Activated CD8-positive, alpha-beta memory T cell treated with anti-CD3 and anti-CD28 coated beads for 24 hours (primary cell): ENCODE data around the gene TSPAN9.

Source experiments
- DNase-seq: peaks from one replicate; pipeline ENCODE4 v3.0.0-alpha.2; 2020

TSPAN9 gene

GRCh38 chr12:3142386-3142785 is 65.2 kb downstream of the TSPAN9 start:
- no peak for DNase-seq

GRCh38 chr12:3144495-3144894 is 67.3 kb downstream of the TSPAN9 start:
- no peak for DNase-seq

GRCh38 chr12:3145033-3145432 is 67.9 kb downstream of the TSPAN9 start:
- DNase-seq, result no peak

GRCh38 chr12:3145546-3146310 is 68.5 kb downstream of the TSPAN9 start:
- no peak for DNase-seq

GRCh38 chr12:3147260-3147659 is 70.1 kb downstream of the TSPAN9 start:
- DNase-seq, result no peak

- DNase-seq, result no peak
These were observed 71.3 kb downstream of the TSPAN9 start for GRCh38 chr12:3148366-3149000.

- no peak for DNase-seq
These were observed 72.5 kb downstream of the TSPAN9 start for GRCh38 chr12:3149515-3150307.

- no peak for DNase-seq
These were observed 73.1 kb downstream of the TSPAN9 start for GRCh38 chr12:3150308-3150670.

- no peak for DNase-seq
These were observed 74.0 kb downstream of the TSPAN9 start for GRCh38 chr12:3150931-3151835.

- DNase-seq, result no peak
These were observed 74.9 kb downstream of the TSPAN9 start for GRCh38 chr12:3152011-3152511.

GRCh38 chr12:3152892-3153291 is 75.7 kb downstream of the TSPAN9 start:
- DNase-seq, result no peak

GRCh38 chr12:3154006-3154405 is 76.8 kb downstream of the TSPAN9 start:
- no peak for DNase-seq

GRCh38 chr12:3155702-3156370 is 78.7 kb downstream of the TSPAN9 start:
- no peak for DNase-seq

GRCh38 chr12:3157581-3158323 is 80.6 kb downstream of the TSPAN9 start:
- DNase-seq, result no peak

GRCh38 chr12:3158851-3159465 is 81.8 kb downstream of the TSPAN9 start:
- DNase-seq, result no peak

GRCh38 chr12:3160081-3160480 is 82.9 kb downstream of the TSPAN9 start:
- no peak for DNase-seq

GRCh38 chr12:3161861-3162260 is 84.7 kb downstream of the TSPAN9 start:
- no peak for DNase-seq

- no peak for DNase-seq
These were observed 87.4 kb downstream of the TSPAN9 start for GRCh38 chr12:3164454-3165077.

GRCh38 chr12:3165078-3165980 is 88.2 kb downstream of the TSPAN9 start:
- DNase-seq, result no peak
